HepG2 (cell line): ENCODE measurements around the gene GNMT. TPM values are rescaled to one million over a fixed set of nuclear protein-coding genes. Genes with fewer than 3 reads are reported as not detected.
A peak's percentile ranks its signal among the peaks of the same experiment; 100 is the strongest.

Experiments
- ATF6 ChIP-seq: sonication (generic); formaldehyde crosslinking; conservative IDR thresholded peaks from 2 replicates; pipeline ENCODE4 v1.4.0; 2020; ENCODE audit warnings: missing genetic modification reagents
- ESRRA ChIP-seq: sonication (generic); formaldehyde crosslinking; IDR thresholded peaks from 2 replicates; pipeline ENCODE4 v1.5.1; 2020; ENCODE audit warnings: mild to moderate bottlenecking, low read depth, missing genetic modification reagents
- LRRFIP1 ChIP-seq: sonication (generic); formaldehyde crosslinking; conservative IDR thresholded peaks from 2 replicates; pipeline ENCODE4 v1.4.0; 2020; ENCODE audit warnings: missing genetic modification reagents
- NFYB ChIP-seq: sonication (generic); formaldehyde crosslinking; IDR thresholded peaks from 2 replicates; pipeline ENCODE4 v1.4.0; 2020; ENCODE audit warnings: missing genetic modification reagents
- NR3C1 ChIP-seq: sonication (generic); formaldehyde crosslinking; IDR thresholded peaks from 2 replicates; pipeline ENCODE4 v1.4.0; 2020; ENCODE audit warnings: missing genetic modification reagents
- PHF21A ChIP-seq: sonication (generic); formaldehyde crosslinking; IDR thresholded peaks from 2 replicates; pipeline ENCODE4 v1.5.0; 2020; ENCODE audit warnings: mild to moderate bottlenecking, missing genetic modification reagents
- RNF219 ChIP-seq: sonication (generic); formaldehyde crosslinking; IDR thresholded peaks from 2 replicates; pipeline ENCODE4 v1.5.0; 2020; ENCODE audit warnings: mild to moderate bottlenecking, missing genetic modification reagents
- SOX5 ChIP-seq: IDR thresholded peaks from 2 replicates; pipeline ENCODE4 v1.6.1; 2016; ENCODE audit warnings: borderline replicate concordance
- SRF ChIP-seq: IDR thresholded peaks from 2 replicates; pipeline ENCODE4 v1.6.1; 2011; ENCODE audit warnings: mild to moderate bottlenecking, low read depth, low read length, moderate library complexity
- TERF1 ChIP-seq: sonication (generic); formaldehyde crosslinking; IDR thresholded peaks from 2 replicates; pipeline ENCODE4 v1.8.0; 2022; ENCODE audit warnings: mild to moderate bottlenecking, missing genetic modification reagents, moderate library complexity
- YEATS4 ChIP-seq: sonication (generic); formaldehyde crosslinking; IDR thresholded peaks from 2 replicates; pipeline ENCODE4 v1.4.0; 2020; ENCODE audit warnings: missing genetic modification reagents, borderline replicate concordance
- ZNF121 ChIP-seq: sonication (generic); formaldehyde crosslinking; IDR thresholded peaks from 2 replicates; pipeline ENCODE4 v1.5.0; 2020; ENCODE audit warnings: mild to moderate bottlenecking, missing genetic modification reagents
- ZNF232 ChIP-seq: sonication (generic); formaldehyde crosslinking; IDR thresholded peaks from 2 replicates; pipeline ENCODE4 v1.4.0; 2020; ENCODE audit warnings: missing genetic modification reagents, borderline replicate concordance
- polyA plus RNA-seq, 8 experiments: library from polyadenylated mRNA; depleted of rRNA in 3 of 8; stranded (reverse) in 7 of 8; unstranded in 1 of 8; fragments of >200 nt; fragmentation: Illumina TruSeq in 4 of 8; extraction: Trizol in 4 of 8; gene quantifications; 2 replicates each; pipeline versions ENCODE4 v1.2.1 to v1.2.3, GENCODE V29; 2011 to 2016; ENCODE audit warnings: low read depth in 4 of 8, missing spikeins in 1 of 8, mixed read lengths in 1 of 8; ENCODE audit not compliant: insufficient read depth in 1 of 8
- total RNA-seq, 5 experiments: library from RNA; depleted of rRNA; stranded (reverse); fragments of >200 nt; fragmentation: Illumina TruSeq; extraction: Trizol; gene quantifications; 2 replicates each; pipeline ENCODE4 v1.2.3, GENCODE V29; 2016; ENCODE audit warnings: low read depth in 1 of 5
- TF ChIP-seq, protein P1 (sequence below): sonication (generic); formaldehyde crosslinking; conservative IDR thresholded peaks from 2 replicates; pipeline ENCODE4 v1.4.0; 2020; ENCODE audit warnings: missing genetic modification reagents
- TF ChIP-seq, protein P2 (sequence below): sonication (generic); formaldehyde crosslinking; IDR thresholded peaks from 2 replicates; pipeline ENCODE4 v1.5.0; 2020; ENCODE audit warnings: mild to moderate bottlenecking, missing genetic modification reagents, borderline replicate concordance
- TF ChIP-seq, protein P3 (sequence below): sonication (generic); formaldehyde crosslinking; IDR thresholded peaks from 2 replicates; pipeline ENCODE4 v1.5.0; 2020; ENCODE audit warnings: mild to moderate bottlenecking, missing genetic modification reagents

Gene GNMT
- total and polyA plus RNA-seq, 2 of the 13 experiments (the other 11 are each of a cell fraction or from before 2014, with no cell fraction given) = 2.8 to 7.0 TPM

- TF ChIP-seq TERF1 (CRISPR knock-in tag) (no peak), NFYB (CRISPR knock-in tag) (no peak), LRRFIP1 (CRISPR knock-in tag) (no peak), ZNF232 (CRISPR knock-in tag) (peak; percentile 23; the same call in 1 of the 2 replicates), NR3C1 (CRISPR knock-in tag) (no peak), ZNF121 (CRISPR knock-in tag) (no peak), SRF (no peak), ATF6 (no peak), RNF219 (CRISPR knock-in tag) (no peak), YEATS4 (CRISPR knock-in tag) (no peak), ESRRA (CRISPR knock-in tag) (no peak; the same call in 1 of the 2 replicates), PHF21A (CRISPR knock-in tag) (peak; percentile 61; the same call in 1 of the 2 replicates), SOX5 (CRISPR knock-in tag) (no peak)
- TF ChIP-seq, protein P1, sequence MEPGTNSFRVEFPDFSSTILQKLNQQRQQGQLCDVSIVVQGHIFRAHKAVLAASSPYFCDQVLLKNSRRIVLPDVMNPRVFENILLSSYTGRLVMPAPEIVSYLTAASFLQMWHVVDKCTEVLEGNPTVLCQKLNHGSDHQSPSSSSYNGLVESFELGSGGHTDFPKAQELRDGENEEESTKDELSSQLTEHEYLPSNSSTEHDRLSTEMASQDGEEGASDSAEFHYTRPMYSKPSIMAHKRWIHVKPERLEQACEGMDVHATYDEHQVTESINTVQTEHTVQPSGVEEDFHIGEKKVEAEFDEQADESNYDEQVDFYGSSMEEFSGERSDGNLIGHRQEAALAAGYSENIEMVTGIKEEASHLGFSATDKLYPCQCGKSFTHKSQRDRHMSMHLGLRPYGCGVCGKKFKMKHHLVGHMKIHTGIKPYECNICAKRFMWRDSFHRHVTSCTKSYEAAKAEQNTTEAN = 0 out of 2 replicates have a peak, but pooled peaks have one; percentile 26
- TF ChIP-seq, protein P2, sequence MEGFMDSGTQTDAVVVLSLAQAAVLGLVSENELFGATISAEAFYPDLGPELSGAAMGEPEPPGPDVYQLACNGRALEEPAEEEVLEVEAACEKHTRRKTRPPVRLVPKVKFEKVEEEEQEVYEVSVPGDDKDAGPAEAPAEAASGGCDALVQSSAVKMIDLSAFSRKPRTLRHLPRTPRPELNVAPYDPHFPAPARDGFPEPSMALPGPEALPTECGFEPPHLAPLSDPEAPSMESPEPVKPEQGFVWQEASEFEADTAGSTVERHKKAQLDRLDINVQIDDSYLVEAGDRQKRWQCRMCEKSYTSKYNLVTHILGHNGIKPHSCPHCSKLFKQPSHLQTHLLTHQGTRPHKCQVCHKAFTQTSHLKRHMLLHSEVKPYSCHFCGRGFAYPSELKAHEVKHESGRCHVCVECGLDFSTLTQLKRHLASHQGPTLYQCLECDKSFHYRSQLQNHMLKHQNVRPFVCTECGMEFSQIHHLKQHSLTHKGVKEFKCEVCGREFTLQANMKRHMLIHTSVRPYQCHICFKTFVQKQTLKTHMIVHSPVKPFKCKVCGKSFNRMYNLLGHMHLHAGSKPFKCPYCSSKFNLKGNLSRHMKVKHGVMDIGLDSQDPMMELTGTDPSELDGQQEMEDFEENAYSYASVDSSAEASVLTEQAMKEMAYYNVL (CRISPR knock-in tag) = no peak
- TF ChIP-seq, protein P3, sequence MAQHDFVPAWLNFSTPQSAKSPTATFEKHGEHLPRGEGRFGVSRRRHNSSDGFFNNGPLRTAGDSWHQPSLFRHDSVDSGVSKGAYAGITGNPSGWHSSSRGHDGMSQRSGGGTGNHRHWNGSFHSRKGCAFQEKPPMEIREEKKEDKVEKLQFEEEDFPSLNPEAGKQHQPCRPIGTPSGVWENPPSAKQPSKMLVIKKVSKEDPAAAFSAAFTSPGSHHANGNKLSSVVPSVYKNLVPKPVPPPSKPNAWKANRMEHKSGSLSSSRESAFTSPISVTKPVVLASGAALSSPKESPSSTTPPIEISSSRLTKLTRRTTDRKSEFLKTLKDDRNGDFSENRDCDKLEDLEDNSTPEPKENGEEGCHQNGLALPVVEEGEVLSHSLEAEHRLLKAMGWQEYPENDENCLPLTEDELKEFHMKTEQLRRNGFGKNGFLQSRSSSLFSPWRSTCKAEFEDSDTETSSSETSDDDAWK (CRISPR knock-in tag) = no peak
Measured at GRCh38 chr6:42978487-42978838, 17.9 kb downstream of the GNMT start (continued).
